Measurements from ENCODE around the gene EMC9. TPM values are rescaled to one million over a fixed set of nuclear protein-coding genes. Genes with fewer than 3 reads are reported as not detected.
A peak's percentile ranks its signal among the peaks of the same experiment; 100 is the strongest.

Gene EMC9
- polyA plus RNA-seq, 3 donors: 6.4 to 9.4 (median 8.5) TPM

GRCh38 chr14:24092110-24092504 lies 49.3 kb downstream of the EMC9 start:
- H3K36me3 Mint-ChIP-seq: peaks cover 7 to 8% of the 10 kb centered on the region in 2 donors
- Histone ChIP-seq H2AFZ (ENCODE audit: insufficient read depth, low read depth, low read length, poor library complexity, severe bottlenecking) (peak overlapping the region; percentile 17), H3K4me2 (replicated peaks; ENCODE audit: extremely low read depth, low read length, poor library complexity, severe bottlenecking) (no peak overlapping the region), H3K27ac (ENCODE audit: low read depth in 1 of 2, low read length in 2 of 2) (peak overlapping the region in 1 of 2 donors; percentile 92), H3K4me3 (replicated peaks in 1 of 3; ENCODE audit: low read depth in 2 of 3, low read length in 3 of 3) (no peak overlapping the region), H3K79me2 (ENCODE audit: insufficient read depth, low read length) (peaks cover 30% of the 10 kb centered on the region), H3K4me1 (ENCODE audit: control insufficient read depth in 1 of 2, insufficient read depth in 2 of 2, low read length in 2 of 2) (peaks cover 36 to 48% of the 10 kb centered on the region in 2 donors), H3K9me3 (replicated peaks in 1 of 2; ENCODE audit: control insufficient read depth in 1 of 2, insufficient read depth in 1 of 2, low read length in 2 of 2) (no peaks in the 10 kb centered on the region), H3K9ac (ENCODE audit: insufficient read depth, low read length, poor library complexity, severe bottlenecking) (no peak overlapping the region), H4K20me1 (ENCODE audit: insufficient read depth, low read length) (peaks cover 8% of the 10 kb centered on the region), H3K36me3 (replicated peaks in 1 of 2; ENCODE audit: control insufficient read depth in 1 of 2, insufficient read depth in 2 of 2, low read length in 2 of 2) (peaks cover 0 to 4% of the 10 kb centered on the region in 2 donors), H3K27me3 (ENCODE audit: control insufficient read depth in 2 of 2, insufficient read depth in 2 of 2, low read length in 2 of 2) (no peaks in the 10 kb centered on the region)
- H3K9me3 Mint-ChIP-seq: peaks cover 0 to 3% (median 0%) of the 10 kb centered on the region in 7 donors
- intact Hi-C loops (cut with micrococcal nuclease): no loop called here
- TF ChIP-seq CTCF (IDR thresholded peaks at IDR 0.05): no peak
- peaks cover 45% of the 10 kb centered on the region for H3K4me1 Mint-ChIP-seq
- no peak overlapping the region for H3K4me3 Mint-ChIP-seq
- peaks cover 0 to 2% (median 0%) of the 10 kb centered on the region in 3 donors for H3K27me3 Mint-ChIP-seq (ENCODE audit: low read depth in 3 of 3)
- no peak for DNase-seq
- peak overlapping the region in 4 of 7 donors; percentile 79 to 95 (median 87) for H3K27ac Mint-ChIP-seq

- H3K4me1 Mint-ChIP-seq: peaks cover 30% of the 10 kb centered on the region
- peaks cover 0 to 2% (median 0%) of the 10 kb centered on the region in 3 donors for H3K27me3 Mint-ChIP-seq (ENCODE audit: low read depth in 3 of 3)
- no peak overlapping the region for H3K4me2 ChIP-seq (replicated peaks; ENCODE audit: extremely low read depth, low read length, poor library complexity, severe bottlenecking)
- H3K9me3 ChIP-seq (replicated peaks in 1 of 2; ENCODE audit: control insufficient read depth in 1 of 2, insufficient read depth in 1 of 2, low read length in 2 of 2): no peaks in the 10 kb centered on the region
- 100% methylated on average over 3 of the region's 6 CpGs for WGBS (ENCODE audit: insufficient coverage)
- no peak overlapping the region for H2AFZ ChIP-seq (ENCODE audit: insufficient read depth, low read depth, low read length, poor library complexity, severe bottlenecking)
- DNase-seq: no peak
- intact Hi-C loops (cut with micrococcal nuclease): loop anchor here in 1 of 2 donors (2.0 kb wide), 2 partner anchors 31 to 75 kb away; no protein-coding TSS in a partner anchor
- H3K79me2 ChIP-seq (ENCODE audit: insufficient read depth, low read length): peaks cover 8% of the 10 kb centered on the region
- H3K36me3 ChIP-seq (replicated peaks in 1 of 2; ENCODE audit: control insufficient read depth in 1 of 2, insufficient read depth in 2 of 2, low read length in 2 of 2): no peaks in the 10 kb centered on the region
- TF ChIP-seq CTCF (IDR thresholded peaks at IDR 0.05): no peak
- peaks cover 0 to 3% (median 0%) of the 10 kb centered on the region in 7 donors for H3K9me3 Mint-ChIP-seq
- H3K27ac ChIP-seq (ENCODE audit: low read depth in 1 of 2, low read length in 2 of 2): no peak overlapping the region
- no peak overlapping the region for H3K9ac ChIP-seq (ENCODE audit: insufficient read depth, low read length, poor library complexity, severe bottlenecking)
- H3K27me3 ChIP-seq (ENCODE audit: control insufficient read depth in 2 of 2, insufficient read depth in 2 of 2, low read length in 2 of 2): no peaks in the 10 kb centered on the region
- no peak overlapping the region for H3K4me3 Mint-ChIP-seq
- no peaks in the 10 kb centered on the region for H4K20me1 ChIP-seq (ENCODE audit: insufficient read depth, low read length)
- no peak overlapping the region for H3K4me3 ChIP-seq (replicated peaks in 1 of 3; ENCODE audit: low read depth in 2 of 3, low read length in 3 of 3)
- no peak overlapping the region for H3K27ac Mint-ChIP-seq
- H3K4me1 ChIP-seq (ENCODE audit: control insufficient read depth in 1 of 2, insufficient read depth in 2 of 2, low read length in 2 of 2): peaks cover 25 to 36% of the 10 kb centered on the region in 2 donors
- no peaks in the 10 kb centered on the region for H3K36me3 Mint-ChIP-seq
These were observed 51.5 kb downstream of the EMC9 start for GRCh38 chr14:24089890-24090289.

Small RNA genes within 50 kb of the gene (small RNA-seq; reads per million reads assigned to genes)
- gene AL136295.4 (ENCODE audit: insufficient read length, low read depth): not detected
- not detected for gene IPO4 (ENCODE audit: insufficient read length, low read depth)
- gene IRF9 (ENCODE audit: insufficient read length, low read depth): not detected
- not detected for gene RNA5SP383 (ENCODE audit: insufficient read length, low read depth)

Other genes starting within 250 kb of the EMC9 start
- 10 to 100 TPM; 40.4 to 68.1 (median 63.2) TPM for gene DHRS4, start 187.8 kb downstream of the EMC9 start, polyA plus RNA-seq
- 10 to 100 TPM; 22.1 to 46.6 (median 42.6) TPM for gene DHRS4L2, start 152.7 kb downstream of the EMC9 start, polyA plus RNA-seq
- 1 to 10 TPM in 1 of 3 donors, not detected in 2; 1.0 TPM for gene CARMIL3, start 89.6 kb downstream of the EMC9 start, polyA plus RNA-seq
- gene CPNE6, start 70.0 kb downstream of the EMC9 start, polyA plus RNA-seq: not detected
- gene PCK2, start 47.3 kb downstream of the EMC9 start, polyA plus RNA-seq: 10 to 100 TPM; 29.9 to 34.2 (median 31.3) TPM
- 10 to 100 TPM; 45.6 to 56.6 (median 48.8) TPM for gene DCAF11, start 26.8 kb downstream of the EMC9 start, polyA plus RNA-seq
- 1 to 10 TPM; 1.1 to 1.5 (median 1.3) TPM for gene NRL, start 26.6 kb downstream of the EMC9 start, polyA plus RNA-seq
- 1 to 10 TPM in 1 of 3 donors, not detected in 2; 2.1 TPM for gene FITM1, start 10.9 kb downstream of the EMC9 start, polyA plus RNA-seq
- 100 to 1,000 TPM; 435 to 759 (median 729) TPM for gene PSME1, start 5.4 kb downstream of the EMC9 start, polyA plus RNA-seq
- 100 to 1,000 TPM; 237 to 593 (median 579) TPM for gene PSME2, start 5.0 kb upstream of the EMC9 start, polyA plus RNA-seq
- gene RNF31, start 5.9 kb upstream of the EMC9 start, polyA plus RNA-seq: 10 to 100 TPM; 30.7 to 63.2 (median 36.8) TPM
- gene IRF9, start 19.7 kb upstream of the EMC9 start, polyA plus RNA-seq: 100 to 1,000 TPM in 1 of 3 donors, 10 to 100 TPM in 2; 44.7 to 208 (median 56.0) TPM
- gene REC8, start 30.5 kb upstream of the EMC9 start, polyA plus RNA-seq: 10 to 100 TPM in 1 of 3 donors, 1 to 10 TPM in 2; 1.4 to 46.4 (median 2.3) TPM
- 10 to 100 TPM in 1 of 3 donors, 1 to 10 TPM in 2; 4.1 to 14.2 (median 4.3) TPM for gene IPO4, start 47.2 kb upstream of the EMC9 start, polyA plus RNA-seq
- 10 to 100 TPM; 14.6 to 56.0 (median 51.1) TPM for gene TM9SF1, start 53.9 kb upstream of the EMC9 start, polyA plus RNA-seq
- under 1 TPM in 2 of 3 donors, not detected in 1; 0.07 to 0.13 TPM for gene TSSK4, start 64.1 kb upstream of the EMC9 start, polyA plus RNA-seq
- gene CHMP4A, start 71.9 kb upstream of the EMC9 start, polyA plus RNA-seq: 100 to 1,000 TPM in 2 of 3 donors, 10 to 100 TPM in 1; 99.0 to 128 (median 102) TPM
- 10 to 100 TPM; 17.5 to 49.6 (median 37.5) TPM for gene MDP1, start 74.5 kb upstream of the EMC9 start, polyA plus RNA-seq
- gene NEDD8, start 90.8 kb upstream of the EMC9 start, polyA plus RNA-seq: 100 to 1,000 TPM; 164 to 335 (median 306) TPM
- gene GMPR2, start 91.3 kb upstream of the EMC9 start, polyA plus RNA-seq: 10 to 100 TPM; 84.4 to 84.7 (median 84.5) TPM
- gene TINF2, start 101.0 kb upstream of the EMC9 start, polyA plus RNA-seq: 100 to 1,000 TPM in 2 of 3 donors, 10 to 100 TPM in 1; 63.6 to 151 (median 137) TPM
- 1 to 10 TPM in 1 of 3 donors, not detected in 2; 7.8 TPM for gene TGM1, start 121.6 kb upstream of the EMC9 start, polyA plus RNA-seq
- gene RABGGTA, start 130.0 kb upstream of the EMC9 start, polyA plus RNA-seq: 100 to 1,000 TPM in 1 of 3 donors, 10 to 100 TPM in 2; 34.5 to 125 (median 35.4) TPM
- gene DHRS1, start 158.2 kb upstream of the EMC9 start, polyA plus RNA-seq: 10 to 100 TPM; 31.6 to 49.4 (median 48.8) TPM
- gene NOP9, start 158.3 kb upstream of the EMC9 start, polyA plus RNA-seq: 10 to 100 TPM in 1 of 3 donors, 1 to 10 TPM in 2; 1.2 to 16.6 (median 1.3) TPM
- gene CIDEB, start 166.4 kb upstream of the EMC9 start, polyA plus RNA-seq: 100 to 1,000 TPM in 1 of 3 donors, 10 to 100 TPM in 2; 36.4 to 126 (median 63.8) TPM
- 10 to 100 TPM in 1 of 3 donors, 1 to 10 TPM in 2; 2.7 to 25.1 (median 2.9) TPM for gene LTB4R2, start 168.5 kb upstream of the EMC9 start, polyA plus RNA-seq
- 10 to 100 TPM; 51.5 to 98.5 (median 87.3) TPM for gene LTB4R, start 169.9 kb upstream of the EMC9 start, polyA plus RNA-seq
- gene ADCY4, start 193.5 kb upstream of the EMC9 start, polyA plus RNA-seq: 10 to 100 TPM in 1 of 3 donors, under 1 TPM in 2; 0.69 to 11.9 (median 0.70) TPM
- 10 to 100 TPM; 11.7 to 69.6 (median 11.8) TPM for gene RIPK3, start 198.4 kb upstream of the EMC9 start, polyA plus RNA-seq
- not detected for gene NFATC4, start 226.6 kb upstream of the EMC9 start, polyA plus RNA-seq

All from CD14-positive monocyte (primary cell).